HG02973 (cell line): ENCODE results near the gene ATOH8.
A peak's percentile ranks its signal among the peaks of the same experiment; 100 is the strongest.

Experiments used
- ATAC-seq: cut with Tn5 transposase; IDR thresholded peaks from one replicate; pipeline ENCODE4 v1.9.1; 2021; ENCODE audit warnings: moderate library complexity; ENCODE audit not compliant: unreplicated experiment

ATOH8 gene

GRCh38 chr2:85718009-85718391, 35.8 kb upstream of the ATOH8 start:
- ATAC-seq: no peak

GRCh38 chr2:85718885-85719492, 34.8 kb upstream of the ATOH8 start:
- ATAC-seq: no peak

DNA sequence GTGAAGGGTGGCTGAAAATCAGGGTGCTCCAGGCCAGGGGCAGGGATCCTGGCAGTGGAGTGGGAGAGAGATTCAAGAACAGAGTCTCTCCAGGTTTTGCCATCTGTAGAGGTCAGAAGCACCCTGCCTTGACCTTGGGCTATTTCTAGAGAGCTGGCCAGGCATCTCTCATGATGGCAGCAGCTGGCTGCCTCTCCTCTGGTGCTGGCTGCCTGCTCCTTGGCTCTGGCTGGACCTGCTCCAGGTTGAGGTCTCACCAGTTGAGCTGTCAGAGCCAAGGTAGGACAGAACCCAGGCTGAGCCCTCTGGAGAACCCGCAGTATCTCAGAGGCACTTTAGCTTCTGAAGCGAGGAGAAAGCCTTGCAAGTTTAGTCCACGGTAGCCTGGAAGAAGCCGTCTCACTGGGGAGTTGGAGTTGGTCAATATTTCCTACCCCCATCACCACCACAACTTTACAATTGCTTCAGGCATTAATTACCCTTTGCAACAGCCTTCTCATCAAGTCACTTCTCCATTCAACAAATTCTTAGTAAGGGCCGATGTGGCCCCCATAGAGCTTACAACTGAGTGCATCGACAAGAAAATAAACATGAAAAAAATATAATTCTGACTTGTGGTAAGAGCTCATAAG, 34.1 kb upstream of the ATOH8 start:
- ATAC-seq: no peak

DNA sequence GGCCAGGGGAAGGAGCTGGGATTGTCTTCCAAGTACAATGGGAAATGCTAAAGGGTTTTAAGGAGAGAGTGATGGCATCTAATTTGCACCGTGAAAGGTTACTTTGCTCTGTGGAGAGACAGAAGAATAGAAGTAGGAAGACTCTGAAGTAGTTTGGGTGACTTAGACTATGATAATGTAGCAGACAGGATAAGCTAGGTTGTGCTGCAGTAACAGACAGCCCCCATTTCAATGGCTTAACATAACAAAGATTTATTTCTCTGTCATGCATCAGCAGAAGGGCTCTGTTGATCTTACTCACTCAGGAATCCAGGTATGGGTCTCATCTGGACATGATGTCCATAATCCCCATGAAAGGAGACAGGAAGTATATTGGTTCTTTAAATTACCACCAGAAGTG, 33.3 kb upstream of the ATOH8 start:
- no peak for ATAC-seq

GRCh38 chr2:85721641-85722040, 32.1 kb upstream of the ATOH8 start:
- ATAC-seq: no peak

GRCh38 chr2:85722519-85722918, 31.3 kb upstream of the ATOH8 start:
- no peak for ATAC-seq

DNA sequence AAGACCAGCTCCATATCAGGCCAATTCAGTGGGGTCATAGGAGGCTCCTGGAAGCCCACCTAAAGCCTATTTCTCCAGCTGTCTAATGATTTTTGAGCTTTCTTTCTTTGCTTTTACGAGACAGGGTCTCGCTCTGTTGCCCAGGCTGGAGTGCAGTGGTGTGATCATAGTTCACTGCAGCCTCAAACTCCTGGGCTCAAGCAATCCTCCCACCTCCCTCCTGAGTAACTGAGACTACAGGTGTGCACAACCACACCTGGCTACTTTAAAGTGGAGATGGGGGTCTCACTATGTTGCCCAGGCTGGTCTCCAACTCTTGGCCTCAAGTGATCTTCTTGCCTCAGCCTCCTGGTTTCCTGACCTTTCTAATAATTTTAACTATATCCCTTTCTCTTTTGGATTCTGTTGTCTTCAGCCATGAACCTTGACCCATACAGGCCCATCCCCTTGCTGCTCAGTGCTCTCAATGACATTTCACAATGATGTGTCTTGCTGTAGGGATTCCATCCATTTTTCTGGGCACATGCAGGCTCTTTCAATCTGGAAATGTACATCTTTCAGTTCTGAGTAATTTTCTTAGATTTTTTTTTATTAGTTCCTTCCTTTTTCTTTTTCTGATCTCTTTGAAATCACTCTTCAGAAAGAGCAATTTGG, 30.0 kb upstream of the ATOH8 start:
- no peak for ATAC-seq

DNA sequence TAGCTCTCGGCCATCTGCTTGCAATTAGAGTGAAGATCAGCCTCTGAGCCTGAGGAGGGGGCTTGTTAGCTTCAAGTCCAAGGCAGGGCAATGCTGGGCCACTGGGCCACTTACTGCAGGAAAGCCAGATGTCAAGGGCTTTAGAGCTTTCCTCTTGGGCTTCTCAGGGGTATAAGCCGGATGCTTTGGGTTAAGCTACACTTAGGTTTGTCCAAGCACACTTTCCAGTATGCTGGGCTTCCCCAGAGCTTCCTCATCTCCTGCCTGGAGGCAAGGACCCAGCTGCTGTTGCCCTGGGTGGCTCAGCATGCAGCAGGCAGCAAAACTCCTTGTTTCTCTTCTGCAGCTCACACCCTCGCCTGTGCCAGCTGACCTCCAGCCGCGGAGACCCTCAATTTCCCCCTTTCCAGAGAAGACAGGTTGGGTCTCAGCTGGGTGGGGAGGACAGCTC, 29.0 kb upstream of the ATOH8 start:
- ATAC-seq: no peak

DNA sequence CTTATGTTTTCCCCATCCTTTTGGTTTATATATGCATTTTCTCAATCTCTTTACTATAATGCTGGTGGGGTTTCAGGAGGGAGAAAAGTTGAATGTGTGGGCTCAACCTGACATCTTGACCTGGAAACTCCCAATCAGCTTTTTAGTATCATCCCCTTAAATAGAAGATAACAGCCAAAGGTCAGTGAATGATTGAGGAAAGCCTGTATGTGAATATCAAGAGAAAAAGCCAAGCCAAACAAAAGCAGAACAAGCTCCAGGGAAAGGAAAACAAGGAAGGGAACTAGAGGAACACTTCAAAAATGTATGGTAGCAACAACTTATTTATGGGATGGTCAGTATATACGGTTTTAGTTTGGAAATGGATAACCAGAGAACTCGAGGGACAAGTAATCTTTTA, 28.3 kb upstream of the ATOH8 start:
- ATAC-seq: no peak

DNA sequence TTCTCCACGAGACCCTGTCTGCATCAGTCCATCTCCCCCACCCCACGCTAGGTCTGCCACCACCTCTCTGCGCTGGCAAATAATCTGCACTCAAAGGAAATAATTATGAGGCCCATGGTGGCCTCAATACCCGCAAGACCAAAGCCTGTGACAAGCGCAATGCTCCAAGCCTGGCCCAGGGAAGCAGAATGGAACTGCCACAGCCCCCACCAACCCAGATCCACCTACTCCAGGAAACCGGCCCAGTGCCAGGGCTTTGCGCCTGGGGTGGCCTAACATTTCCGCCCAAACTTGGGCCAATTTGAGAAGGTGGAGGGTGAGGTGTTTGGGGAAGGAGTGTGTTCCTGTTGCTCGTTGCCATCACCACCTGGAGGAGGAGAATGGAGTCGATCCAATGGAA, 26.0 kb upstream of the ATOH8 start:
- ATAC-seq: no peak

- ATAC-seq: no peak
These were observed 25.4 kb upstream of the ATOH8 start for GRCh38 chr2:85728342-85728741.

- peak; percentile 69 for ATAC-seq
These were observed 24.6 kb upstream of the ATOH8 start for GRCh38 chr2:85728883-85729824.

GRCh38 chr2:85729825-85730510, 23.8 kb upstream of the ATOH8 start:
- ATAC-seq: no peak

- ATAC-seq: no peak
These were observed 23.0 kb upstream of the ATOH8 start for GRCh38 chr2:85730686-85731230.

- no peak for ATAC-seq
These were observed 22.2 kb upstream of the ATOH8 start for GRCh38 chr2:85731606-85732005.

- ATAC-seq: no peak
These were observed 21.2 kb upstream of the ATOH8 start for GRCh38 chr2:85732467-85733120.

GRCh38 chr2:85733121-85733960, 20.4 kb upstream of the ATOH8 start:
- no peak for ATAC-seq

GRCh38 chr2:85734015-85734414, 19.8 kb upstream of the ATOH8 start:
- ATAC-seq: no peak

- no peak for ATAC-seq
These were observed 18.7 kb upstream of the ATOH8 start for GRCh38 chr2:85734942-85735608.
